Panc1 (cell line): Measurements from ENCODE around the gene ARFGAP2. TPM values are rescaled to one million over a fixed set of nuclear protein-coding genes. Genes with fewer than 3 reads are reported as not detected.

Experiments
- ATAC-seq: fragments of 200-7000 bp; cut with Tn5 transposase; 2 replicates; pipeline ENCODE4 v1.9.1; 2020; ENCODE audit warnings: mild to moderate bottlenecking, moderate library complexity
- BruUV-seq: library from RNA; stranded (reverse); fragments of 400-500 nt; replicated peaks from 2 replicates; lab custom pipeline; 2021; lab: Mats Ljungman, UMichigan
- CTCF ChIA-PET: fragments of 300-600 bp; sonication (Branson Sonifier 250); formaldehyde crosslinking; loops from one replicate; lab custom pipeline; 2022; ENCODE audit warnings: antibody characterized with exemption; lab: Charles Lee
- POLR2A ChIA-PET: fragments of 300-600 bp; sonication (Branson Sonifier 250); formaldehyde crosslinking; loops from one replicate; lab custom pipeline; 2022; ENCODE audit warnings: antibody characterized with exemption; lab: Charles Lee
- DNase-seq: peaks from one replicate; pipeline ENCODE4 v3.0.0-alpha.2; 2010; ENCODE audit warnings: low read depth, low spot score
- H3K27ac ChIP-seq: 2 replicates; pipeline ENCODE4 v1.5.1; 2011; ENCODE audit warnings: mild to moderate bottlenecking, low read length, inconsistent platforms
- H3K27me3 ChIP-seq: fragments of 200-500 bp; sonication (Bioruptor generic); 2 replicates; pipeline ENCODE4 v1.6.0; 2014; ENCODE audit warnings: low read length, inconsistent platforms; ENCODE audit not compliant: control insufficient read depth, insufficient read depth
- H3K36me3 ChIP-seq: fragments of 200-500 bp; sonication (Bioruptor generic); 2 replicates; pipeline ENCODE4 v1.5.1; 2014; ENCODE audit warnings: inconsistent platforms, mild to moderate bottlenecking, low read length, moderate library complexity; ENCODE audit not compliant: control insufficient read depth, insufficient read depth
- H3K4me1 ChIP-seq: 2 replicates; pipeline ENCODE4 v1.5.1; 2011; ENCODE audit warnings: inconsistent platforms, mild to moderate bottlenecking, low read length, moderate library complexity; ENCODE audit not compliant: control insufficient read depth, insufficient read depth
- H3K4me3 ChIP-seq, 2 experiments: 2 replicates each; pipeline ENCODE4 v1.5.1; 2011 to 2012; ENCODE audit warnings: low read depth in 2 of 2, low read length in 2 of 2, mild to moderate bottlenecking in 2 of 2, inconsistent platforms in 1 of 2, moderate library complexity in 1 of 2
- H3K9me3 ChIP-seq: fragments of 200-500 bp; sonication (Bioruptor generic); 2 replicates; pipeline ENCODE4 v1.5.1; 2014; ENCODE audit warnings: low read depth, mild to moderate bottlenecking, inconsistent platforms, low read length, moderate library complexity; ENCODE audit not compliant: control insufficient read depth, insufficient read depth
- CTCF ChIP-seq: fragments of 450-650 bp; IDR thresholded peaks from 2 replicates; pipeline ENCODE4 v1.5.1; 2017; ENCODE audit warnings: mild to moderate bottlenecking
- POLR2AphosphoS5 ChIP-seq: IDR thresholded peaks from 2 replicates; pipeline ENCODE4 v1.6.1; 2012; ENCODE audit warnings: mild to moderate bottlenecking, low read depth, low read length, moderate library complexity
- REST ChIP-seq, 2 experiments: IDR thresholded peaks; 2 replicates each; pipeline ENCODE4 v1.6.1; 2011 to 2012; ENCODE audit warnings: low read depth in 2 of 2, control low read depth in 1 of 2, low read length in 1 of 2, mild to moderate bottlenecking in 1 of 2, moderate library complexity in 1 of 2; ENCODE audit not compliant: insufficient read depth in 1 of 2
- SIN3A ChIP-seq: IDR thresholded peaks from 2 replicates; pipeline ENCODE4 v1.6.1; 2012; ENCODE audit warnings: low read depth, mild to moderate bottlenecking, low read length, moderate library complexity, borderline replicate concordance; ENCODE audit not compliant: insufficient read depth
- TCF7L2 ChIP-seq: IDR thresholded peaks from 2 replicates; pipeline ENCODE4 v1.6.1; 2011; ENCODE audit warnings: mild to moderate bottlenecking, low read depth, low read length, inconsistent platforms
- in situ Hi-C: cut with HindIII; loops from 2 replicates; pipeline ENCODE4 v1.10.0; 2016; ENCODE audit warnings: low sequenced_read_pairs, low pct_unique_long_range_greater_than_20kb
- intact Hi-C: fragments of 100-400 bp; cut with micrococcal nuclease; formaldehyde crosslinking; loops from one replicate; pipeline ENCODE4 v1.10.0; 2022; ENCODE audit not compliant: unreplicated experiment
- total RNA-seq: library from RNA; stranded (reverse); gene quantifications from one replicate; pipeline ENCODE4 v1.2.1, GENCODE V29; 2021; ENCODE audit not compliant: unreplicated experiment

ARFGAP2 gene
- total RNA-seq, 1 experiment from 2014 or later: 61.4 TPM

GRCh38 chr11:47154616-47155570 is 21.8 kb downstream of the ARFGAP2 start:
- H3K4me1 ChIP-seq: peaks cover 4% of the 10 kb centered on the region; the same call in 1 of the 2 replicates
- no peak for DNase-seq
- H3K27ac ChIP-seq: no peak overlapping the region
- no peak overlapping the region for H3K4me3 ChIP-seq
- in situ Hi-C loops: no loop called here
- no peak for TF ChIP-seq REST (IDR thresholded peaks at IDR 0.05; ENCODE audit: insufficient read depth in 1 of 2, low read depth in 2 of 2, low read length in 1 of 2)
- TF ChIP-seq POLR2AphosphoS5: no peak
- TF ChIP-seq CTCF: no peak
- TF ChIP-seq TCF7L2: no peak
- TF ChIP-seq SIN3A: no peak
- BruUV-seq: no TSS peak
- H3K9me3 ChIP-seq: no peaks in the 10 kb centered on the region
- no peaks in the 10 kb centered on the region for H3K27me3 ChIP-seq
- intact Hi-C loops: no loop called here
- H3K36me3 ChIP-seq: no peaks in the 10 kb centered on the region
- ChIA-PET POLR2A (interaction anchor here (0.6 kb wide), 1 partner anchor 24 kb away, joined by 4 read pairs; no protein-coding TSS in a partner anchor), CTCF (no interaction called here)
- ATAC-seq: no peak

GRCh38 chr11:47152953-47153950 is 23.4 kb downstream of the ARFGAP2 start:
- intact Hi-C loops: loop anchor here (1.0 kb wide), 1 partner anchor 264 kb away; no protein-coding TSS in a partner anchor

More at GRCh38 chr11:47152953-47153950, 23.4 kb downstream of the ARFGAP2 start:
- Histone ChIP-seq H3K27ac (no peak overlapping the region), H3K4me1 (peaks cover 4% of the 10 kb centered on the region; the same call in 1 of the 2 replicates), H3K9me3 (no peaks in the 10 kb centered on the region), H3K36me3 (no peaks in the 10 kb centered on the region), H3K27me3 (no peaks in the 10 kb centered on the region), H3K4me3 (no peak overlapping the region)
- ATAC-seq (peak; percentile 88), DNase-seq (no peak)
- TF ChIP-seq TCF7L2 (no peak), CTCF (peak; percentile 97)
- BruUV-seq: no TSS peak
- in situ Hi-C loops: no loop called here
- POLR2A ChIA-PET: no interaction called here
- CTCF ChIA-PET: interaction anchor here (0.6 to 2.3 kb wide), 16 partner anchors 10 to 274 kb away, joined by 3 to 23 read pairs (median 4); partner anchors contain the start of gene LRP4
